C1 segment of cervical spinal cord (tissue), 14 donors: ENCODE results near the gene TRIM13.
"Not testable (repeated sequence)": the region's sequence is repeated elsewhere in the genome, so short reads cannot be mapped to it uniquely, and the experiment has no call there.

Experiments
- DNase-seq, 14 donors: peaks; one replicate each; lab custom pipeline; 2025; lab: John Stamatoyannopoulos, UW

Gene TRIM13

DNA sequence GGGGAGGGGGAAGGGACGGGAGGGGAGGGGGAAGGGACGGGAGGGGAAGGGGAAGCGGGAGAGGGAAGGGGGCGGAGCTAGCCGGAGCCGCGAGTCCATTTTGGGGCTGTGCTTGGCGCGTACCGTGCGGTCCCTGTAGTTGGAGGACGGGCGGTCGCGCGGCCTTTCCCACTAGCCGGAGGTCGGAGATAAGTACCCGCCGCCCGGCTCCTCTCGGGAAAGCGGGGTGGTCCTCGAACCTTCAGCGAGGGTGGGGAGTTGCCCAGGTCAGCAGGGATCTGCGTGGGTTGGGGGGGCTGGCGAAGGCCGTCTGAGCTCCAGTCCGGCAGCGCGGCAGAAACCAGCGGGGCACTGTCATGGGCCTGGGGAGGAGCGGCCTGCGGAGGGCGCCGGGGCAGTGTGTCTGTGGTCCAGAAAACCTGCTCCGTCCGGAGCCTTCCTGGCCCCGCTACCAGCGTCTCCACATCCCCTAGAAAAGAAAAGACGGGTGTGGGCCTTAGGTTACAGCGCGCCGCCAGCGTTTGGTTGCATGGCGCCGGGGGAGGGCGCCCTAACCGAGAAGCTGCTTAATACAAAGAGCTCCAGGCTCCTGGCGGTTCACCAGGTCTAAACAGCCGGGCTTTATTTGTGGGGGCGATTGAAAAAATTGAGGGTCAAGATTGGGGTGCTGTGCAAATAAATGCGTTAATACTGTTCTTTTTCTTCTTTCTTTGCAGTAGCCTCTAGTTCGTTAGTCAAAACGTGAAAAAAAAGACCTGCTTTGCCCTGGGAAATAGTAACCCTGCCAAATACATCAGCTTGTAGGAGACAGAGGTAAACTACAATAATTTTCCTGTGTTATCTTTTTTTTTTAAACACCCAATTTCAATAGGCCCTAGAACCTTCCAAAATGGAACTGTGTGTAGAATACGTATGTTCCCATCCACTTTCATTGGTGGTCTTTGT is at the start of gene TRIM13:
Gene TRIM13, plus strand, starts transcription at position 92 of the 945 bp plus-strand sequence. CDS start 14,899 bp downstream, outside the sequence.
- DNase-seq: peak in 13 of 14 donors; percentile 58 to 96 (median 93)

DNA sequence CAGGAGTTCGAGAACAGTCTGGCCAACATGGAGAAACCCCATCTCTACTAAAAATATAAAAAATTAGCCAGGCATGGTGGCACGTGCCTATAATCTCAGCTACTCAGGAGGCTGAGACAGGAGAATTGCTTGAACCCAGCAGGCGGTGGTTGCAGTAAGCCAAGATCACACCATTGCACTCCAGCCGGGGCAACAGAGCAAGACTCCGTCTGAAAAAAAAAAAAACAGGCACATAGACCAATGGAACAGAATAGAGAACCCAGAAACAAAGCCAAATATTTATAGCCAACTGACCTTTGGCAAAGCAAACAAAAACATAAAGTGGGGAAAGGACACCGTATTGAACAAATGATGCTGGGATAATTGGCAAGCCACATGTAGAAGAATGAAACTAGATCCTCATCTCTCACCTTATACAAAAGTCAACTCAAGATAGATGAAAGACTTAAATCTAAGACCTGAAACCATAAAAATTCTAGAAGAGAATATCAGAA is 48.0 kb upstream of the TRIM13 start:
- DNase-seq: not testable (repeated sequence)

GRCh38 chr13:49951754-49952535 is 44.9 kb upstream of the TRIM13 start:
- DNase-seq: no peak

DNA sequence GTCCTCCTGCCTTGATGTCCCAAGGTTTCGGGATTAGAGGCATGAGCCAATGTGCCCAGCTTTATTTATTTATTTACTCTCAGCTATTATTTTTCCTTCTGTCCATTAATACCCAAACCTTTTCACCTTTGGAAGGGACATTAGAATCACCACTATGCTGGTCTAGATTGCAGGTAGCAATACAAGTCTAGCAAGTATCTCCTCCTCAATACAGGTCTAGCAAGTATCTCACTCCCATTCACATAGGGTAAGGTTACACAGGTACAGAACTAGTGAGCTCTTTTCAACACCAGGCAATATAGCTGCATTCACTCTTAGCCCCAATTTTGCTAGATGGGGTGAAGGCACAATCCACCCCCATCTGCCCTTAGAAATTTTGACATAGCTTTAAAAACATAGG is 43.3 kb upstream of the TRIM13 start:
- DNase-seq: no peak

DNA sequence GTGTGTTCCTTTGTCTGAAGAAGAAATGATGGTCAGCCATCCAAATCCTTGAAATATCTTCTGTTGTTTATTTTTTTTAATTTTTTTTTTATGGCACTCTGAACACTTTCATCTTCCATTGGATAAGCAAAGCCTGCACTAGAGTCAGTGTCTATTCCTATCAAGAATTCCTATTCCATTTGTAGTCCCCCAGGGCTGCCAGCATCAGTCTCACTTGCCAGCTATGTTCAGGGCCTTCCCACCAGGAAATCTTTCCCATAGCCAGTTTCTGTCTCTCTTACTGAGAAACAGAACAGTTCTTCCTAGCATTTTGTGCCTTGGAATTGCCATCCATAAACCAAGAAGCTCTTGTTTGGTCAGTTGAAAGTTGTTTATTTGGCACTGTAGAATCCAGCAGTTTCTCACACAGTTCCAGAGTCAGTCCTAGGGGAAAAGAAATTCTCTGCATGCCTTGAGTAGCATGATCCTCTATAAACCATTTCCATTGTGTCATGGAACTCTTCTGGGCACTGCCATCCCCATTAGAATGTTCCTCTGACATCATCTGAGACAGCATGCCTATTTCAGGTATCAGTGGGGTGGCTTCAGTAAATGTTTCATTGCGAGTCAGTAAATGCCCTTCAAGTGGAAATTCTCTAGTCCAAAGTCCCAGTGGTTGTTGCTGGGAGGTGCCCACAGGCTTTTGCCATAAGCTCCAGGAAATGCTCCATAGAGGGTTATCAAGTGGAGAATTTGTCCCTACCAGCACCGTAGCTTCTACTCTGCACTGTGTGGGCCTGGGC is 42.0 kb upstream of the TRIM13 start:
- DNase-seq: no peak

- DNase-seq: no peak
Measured at GRCh38 chr13:49956131-49956530, 40.7 kb upstream of the TRIM13 start.

DNA sequence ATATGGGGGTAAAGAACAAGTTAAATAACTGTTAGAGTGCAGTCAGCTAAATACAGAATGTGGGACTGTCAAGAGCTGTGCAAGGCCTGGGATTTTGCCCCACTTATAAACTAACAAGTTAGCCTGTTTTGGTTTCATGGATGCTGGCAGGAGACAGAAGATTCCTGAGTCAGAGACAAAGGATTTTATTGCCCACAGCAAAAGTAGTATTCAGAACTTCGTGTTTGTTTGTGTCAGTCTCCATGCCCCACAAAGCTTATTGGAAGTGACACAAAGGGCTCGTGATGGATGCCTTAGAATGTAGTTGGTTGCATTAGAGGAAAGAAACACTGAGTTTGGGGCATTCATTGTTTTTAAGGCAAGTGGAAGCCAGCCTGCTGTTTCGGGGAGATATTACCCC is 38.5 kb upstream of the TRIM13 start:
- peak in 2 of 14 donors; percentile 11 to 19 for DNase-seq

DNA sequence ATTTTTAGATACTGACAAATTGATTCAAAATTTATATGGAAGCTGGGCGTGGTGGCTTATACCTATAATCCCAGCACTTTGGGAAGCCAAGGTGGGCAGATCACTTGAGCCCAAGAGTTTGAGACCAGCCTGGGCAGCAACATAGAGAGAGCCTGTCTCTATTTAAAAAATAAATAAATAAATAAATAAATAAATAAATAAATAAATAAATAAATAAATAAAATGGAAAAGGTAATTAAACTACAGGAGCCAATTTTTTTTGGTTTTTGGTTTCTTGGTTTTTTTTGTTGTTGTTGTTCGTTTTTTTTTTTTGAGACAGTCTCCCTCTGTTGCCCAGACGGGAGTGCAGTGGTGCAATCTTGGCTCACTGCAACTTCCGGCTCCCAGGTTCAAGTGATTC is 29.4 kb upstream of the TRIM13 start:
- no peak for DNase-seq

DNA sequence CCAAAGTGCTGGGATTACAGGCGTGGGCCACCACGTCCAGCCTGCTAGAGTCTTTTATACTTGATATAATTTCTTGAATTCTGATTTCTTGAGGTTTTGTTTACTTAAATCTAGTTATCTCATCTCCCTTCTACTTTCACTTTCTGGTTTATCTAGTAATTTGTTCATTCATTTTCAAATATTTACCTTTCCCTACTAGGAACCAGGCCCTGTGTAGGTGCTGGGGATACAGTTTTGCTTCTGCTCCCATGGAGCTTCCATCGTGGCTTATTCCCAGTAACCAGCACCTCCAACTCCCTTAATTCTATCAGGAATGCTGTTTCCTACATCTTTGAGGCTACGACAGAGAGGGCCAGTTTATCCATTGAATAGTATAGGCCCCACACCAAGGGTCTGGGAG is 24.1 kb upstream of the TRIM13 start:
- no peak for DNase-seq

- DNase-seq: no peak
Measured at GRCh38 chr13:49975826-49976225, 21.0 kb upstream of the TRIM13 start.

DNA sequence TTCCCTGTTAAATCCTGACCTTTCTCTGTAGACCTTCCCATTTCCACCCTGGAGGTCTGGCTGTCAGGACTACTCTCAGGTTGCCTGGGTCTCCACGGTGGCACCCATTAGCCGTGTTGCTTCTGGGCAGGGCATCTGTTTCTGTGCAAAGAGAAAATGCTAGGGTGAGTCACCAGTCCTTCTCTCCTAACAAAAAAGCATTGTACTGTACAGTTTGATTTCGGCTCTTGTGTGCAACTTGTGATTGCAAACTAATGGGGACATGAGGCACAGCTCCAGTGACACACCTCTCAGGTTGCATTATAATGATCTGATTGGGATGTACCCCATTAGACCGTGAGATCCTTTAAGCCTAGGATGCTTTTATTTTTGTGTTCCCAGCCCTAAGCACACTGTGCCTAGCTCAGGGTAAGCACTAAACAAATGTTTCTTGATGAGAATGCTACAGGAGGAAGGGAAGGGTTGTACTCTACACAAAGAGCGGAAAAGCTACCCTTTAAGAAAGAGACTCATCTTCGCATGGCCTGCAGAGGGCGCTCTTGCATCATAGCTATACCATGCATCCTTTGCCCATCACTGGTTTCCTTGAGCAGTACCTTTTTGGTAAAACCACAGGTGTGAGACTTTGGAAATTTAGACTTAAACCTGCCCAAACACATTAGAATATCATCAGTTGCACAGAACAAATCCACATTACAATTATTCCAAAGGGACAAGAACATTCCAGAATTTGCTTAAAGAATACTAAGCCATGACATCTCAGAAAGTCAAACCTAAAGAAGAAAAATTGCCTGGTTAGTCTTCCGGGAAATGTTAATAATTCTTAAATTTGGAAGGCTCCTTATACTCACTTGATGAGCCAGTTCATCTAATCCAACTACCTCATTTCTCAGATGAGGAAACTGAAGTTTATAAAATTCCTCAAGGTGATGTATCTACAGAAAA is 20.3 kb upstream of the TRIM13 start:
- DNase-seq: peak in 10 of 14 donors; percentile 3 to 64 (median 24)

DNA sequence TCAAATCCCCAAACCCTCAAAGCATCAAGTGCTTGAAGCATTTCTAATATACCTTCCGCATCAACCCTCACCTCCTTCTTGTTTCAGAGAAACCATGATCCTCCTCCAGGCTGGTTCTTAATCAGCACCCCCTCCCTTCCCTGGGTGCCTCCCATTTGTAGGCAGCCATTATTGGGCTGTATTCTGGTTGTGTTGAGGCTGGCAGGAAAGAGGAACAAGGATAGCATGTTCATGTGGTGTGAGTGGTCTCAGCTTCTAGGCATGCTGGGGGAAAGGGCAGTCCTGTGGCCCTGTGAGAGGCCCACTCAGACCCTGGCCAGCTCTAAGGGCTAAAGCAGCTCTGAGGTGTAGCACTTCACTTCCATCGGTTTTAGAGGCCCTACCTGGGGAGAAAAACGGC is 18.9 kb upstream of the TRIM13 start:
- no peak for DNase-seq

DNA sequence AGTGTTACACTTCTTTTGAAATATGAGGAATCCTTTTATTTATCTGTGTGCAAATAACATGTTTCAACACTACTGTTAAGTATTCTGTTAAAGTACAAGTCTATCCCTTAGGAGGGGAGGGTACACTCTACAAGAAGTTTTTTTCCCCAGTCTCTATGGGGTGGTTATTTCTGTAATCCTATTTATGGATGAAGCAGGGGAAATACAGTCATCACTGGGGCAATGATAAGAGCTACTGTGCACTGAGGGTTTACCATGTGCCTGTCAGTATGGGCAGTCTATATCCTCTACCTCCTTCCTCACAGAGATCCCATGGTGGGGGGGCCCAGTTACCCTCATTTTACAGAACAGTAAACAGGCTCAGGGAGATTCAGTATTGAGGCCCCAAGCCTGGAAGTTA is 16.6 kb upstream of the TRIM13 start:
- DNase-seq: no peak

- DNase-seq: peak in 1 of 14 donors; percentile 36
Measured at GRCh38 chr13:49985129-49985528, 11.7 kb upstream of the TRIM13 start.

DNA sequence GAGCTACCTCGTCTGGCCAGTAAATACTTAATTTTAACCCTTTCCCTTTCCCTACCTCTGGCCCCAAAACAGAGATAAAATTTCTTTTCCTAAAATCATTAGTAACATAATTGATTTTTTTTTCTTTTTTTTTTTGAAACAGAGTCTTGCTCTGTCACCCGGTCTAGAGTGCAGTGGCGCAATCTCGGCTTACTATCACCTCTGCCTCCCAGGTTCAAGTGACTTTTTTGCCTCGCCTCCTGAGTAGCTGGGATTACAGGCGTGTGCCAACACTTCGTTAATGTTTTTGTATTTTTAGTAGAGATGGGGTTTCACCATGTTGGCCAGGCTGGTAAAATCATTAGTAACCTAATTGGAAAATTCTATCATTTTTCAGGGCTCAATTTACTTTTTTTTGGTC is 10.4 kb upstream of the TRIM13 start:
- DNase-seq: no peak

- DNase-seq: not testable (repeated sequence)
Measured at GRCh38 chr13:49990612-49991011, 6.2 kb upstream of the TRIM13 start.

GRCh38 chr13:49993111-49993510 is 3.7 kb upstream of the TRIM13 start:
- no peak for DNase-seq

GRCh38 chr13:49993666-49994065 is 3.2 kb upstream of the TRIM13 start:
- no peak for DNase-seq

GRCh38 chr13:49995625-49996101 is 1.2 kb upstream of the TRIM13 start:
- DNase-seq: peak in 1 of 14 donors; percentile 22
